GM18951 (cell line): ENCODE data around the gene CNTNAP2.
"Not testable (repeated sequence)": the region's sequence is repeated elsewhere in the genome, so short reads cannot be mapped to it uniquely, and the experiment has no call there.

Source experiments
- POLR2A ChIP-seq: IDR thresholded peaks from 4 replicates; pipeline ENCODE4 v1.6.1; 2011; ENCODE audit warnings: mild to moderate bottlenecking; ENCODE audit not compliant: insufficient read length, insufficient read depth; ENCODE audit errors: extremely low read depth
- in situ Hi-C: fragments of 300-500 bp; cut with MboI; formaldehyde crosslinking; loops from one replicate; pipeline ENCODE4 v1.12.0; 2022; ENCODE audit warnings: low sequenced_read_pairs, mixed read lengths, inconsistent platforms; ENCODE audit not compliant: unreplicated experiment

Gene CNTNAP2

GRCh38 chr7:146874722-146875121 lies 758.1 kb downstream of the CNTNAP2 start:
- in situ Hi-C loops: no loop called here
- no peak for TF ChIP-seq POLR2A

GRCh38 chr7:146875237-146875785 lies 758.7 kb downstream of the CNTNAP2 start:
- in situ Hi-C loops: no loop called here
- no peak for TF ChIP-seq POLR2A

- in situ Hi-C loops: no loop called here
- TF ChIP-seq POLR2A: no peak
These were observed 759.4 kb downstream of the CNTNAP2 start for GRCh38 chr7:146875981-146876380.

GRCh38 chr7:146876411-146876810 lies 759.8 kb downstream of the CNTNAP2 start:
- in situ Hi-C loops: no loop called here
- TF ChIP-seq POLR2A: no peak

GRCh38 chr7:146878901-146879300 lies 762.3 kb downstream of the CNTNAP2 start:
- in situ Hi-C loops: no loop called here
- TF ChIP-seq POLR2A: no peak

GRCh38 chr7:146885231-146885630 lies 768.6 kb downstream of the CNTNAP2 start:
- in situ Hi-C loops: no loop called here
- TF ChIP-seq POLR2A: no peak

- in situ Hi-C loops: no loop called here
These were observed 773.4 kb downstream of the CNTNAP2 start for GRCh38 chr7:146889806-146890555.

GRCh38 chr7:146892151-146892550 lies 775.5 kb downstream of the CNTNAP2 start:
- in situ Hi-C loops: no loop called here
- TF ChIP-seq POLR2A: no peak

More at GRCh38 chr7:146889806-146890555, 773.4 kb downstream of the CNTNAP2 start:
- TF ChIP-seq POLR2A: no peak

GRCh38 chr7:146894927-146895326 lies 778.3 kb downstream of the CNTNAP2 start:
- no peak for TF ChIP-seq POLR2A
- in situ Hi-C loops: no loop called here

GRCh38 chr7:146902266-146902665 lies 785.7 kb downstream of the CNTNAP2 start:
- in situ Hi-C loops: no loop called here
- TF ChIP-seq POLR2A: no peak

- in situ Hi-C loops: no loop called here
- no peak for TF ChIP-seq POLR2A
These were observed 786.1 kb downstream of the CNTNAP2 start for GRCh38 chr7:146902728-146903127.

- in situ Hi-C loops: not testable (repeated sequence)
These were observed 789.1 kb downstream of the CNTNAP2 start for GRCh38 chr7:146905746-146906145.

- in situ Hi-C loops: no loop called here
- TF ChIP-seq POLR2A: no peak
These were observed 806.2 kb downstream of the CNTNAP2 start for GRCh38 chr7:146922782-146923181.

- TF ChIP-seq POLR2A: no peak
- in situ Hi-C loops: no loop called here
These were observed 810.2 kb downstream of the CNTNAP2 start for GRCh38 chr7:146926841-146927240.
